ENCODE results near the gene TMA7. TPM values are rescaled to one million over a fixed set of nuclear protein-coding genes. Genes with fewer than 3 reads are reported as not detected.

TMA7 gene
- total RNA-seq, 4 donors from 2014 or later = 94.8 to 195 (median 141) TPM

GRCh38 chr3:48492461-48493202, 52.6 kb downstream of the TMA7 start:
- no peaks in the 10 kb centered on the region for H3K9me3 ChIP-seq
- intact Hi-C loops (cut with DNase I; ENCODE audit: low total_unique reads) = no loop called here
- no peak overlapping the region for H3K4me3 ChIP-seq
- H3K27me3 ChIP-seq = no peaks in the 10 kb centered on the region
- H3K4me1 ChIP-seq = no peaks in the 10 kb centered on the region
- no peak overlapping the region for H3K27ac ChIP-seq
- no peak for TF ChIP-seq CTCF (IDR thresholded peaks at IDR 0.05)
- TF ChIP-seq POLR2A (IDR thresholded peaks at IDR 0.05) = no peak
- no peak for DNase-seq
- H3K36me3 ChIP-seq = no peaks in the 10 kb centered on the region

DNA sequence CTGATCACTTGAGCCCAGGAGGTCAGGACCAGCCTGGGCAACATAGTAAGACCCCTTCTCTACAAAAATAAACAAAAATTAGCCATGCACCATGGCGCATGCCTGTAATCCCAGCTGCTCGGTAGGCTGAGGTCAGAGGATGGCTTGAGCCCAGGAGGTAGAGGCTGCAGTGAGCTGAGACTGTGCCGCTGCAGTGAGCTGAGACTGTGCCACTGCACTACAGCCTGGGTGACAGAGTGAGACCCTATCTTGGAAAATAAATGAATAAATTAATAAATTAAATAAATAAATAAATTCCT, 53.1 kb downstream of the TMA7 start:
- no peaks in the 10 kb centered on the region for H3K9me3 ChIP-seq
- no peaks in the 10 kb centered on the region for H3K4me1 ChIP-seq
- no peak for TF ChIP-seq POLR2A (IDR thresholded peaks at IDR 0.05)
- no peak for TF ChIP-seq CTCF (IDR thresholded peaks at IDR 0.05)
- no peaks in the 10 kb centered on the region for H3K27me3 ChIP-seq
- H3K4me3 ChIP-seq = no peak overlapping the region
- no peak overlapping the region for H3K27ac ChIP-seq
- DNase-seq = no peak
- intact Hi-C loops (cut with DNase I; ENCODE audit: low total_unique reads) = no loop called here
- H3K36me3 ChIP-seq = no peaks in the 10 kb centered on the region

Other genes with a start within 250 kb of the TMA7 start
- 1 to 10 TPM in 1 of 4 donors, not detected in 3; 3.1 TPM for gene CAMP, start 216.8 kb upstream of the TMA7 start, total RNA-seq
- gene ZNF589, start 199.2 kb upstream of the TMA7 start, total RNA-seq = 10 to 100 TPM in 2 of 4 donors, 1 to 10 TPM in 2; 1.8 to 19.3 (median 10.9) TPM
- gene NME6, start 138.9 kb upstream of the TMA7 start, total RNA-seq = 10 to 100 TPM; 14.3 to 30.8 (median 26.2) TPM
- gene SPINK8, start 106.6 kb upstream of the TMA7 start, total RNA-seq = not detected
- gene FBXW12, start 68.0 kb upstream of the TMA7 start, total RNA-seq = under 1 TPM in 2 of 4 donors, not detected in 2; 0.37 to 0.55 TPM
- 100 to 1,000 TPM in 1 of 4 donors, 10 to 100 TPM in 3; 23.5 to 133 (median 60.9) TPM for gene PLXNB1, start 10.2 kb upstream of the TMA7 start, total RNA-seq
- gene CCDC51, start 138 bp upstream of the TMA7 start, total RNA-seq = 10 to 100 TPM in 2 of 4 donors, 1 to 10 TPM in 2; 2.6 to 11.1 (median 7.8) TPM
- 10 to 100 TPM in 1 of 4 donors, 1 to 10 TPM in 3; 5.3 to 11.5 (median 7.5) TPM for gene ATRIP, start 6.5 kb downstream of the TMA7 start, total RNA-seq
- gene SHISA5, start 63.9 kb downstream of the TMA7 start, total RNA-seq = 100 to 1,000 TPM in 1 of 4 donors, 10 to 100 TPM in 3; 52.4 to 210 (median 72.8) TPM
- 10 to 100 TPM in 2 of 4 donors, 1 to 10 TPM in 2; 3.2 to 11.5 (median 10.1) TPM for gene PFKFB4, start 116.5 kb downstream of the TMA7 start, total RNA-seq
- under 1 TPM in 1 of 4 donors, not detected in 3; 0.49 TPM for gene UCN2, start 123.5 kb downstream of the TMA7 start, total RNA-seq
- gene COL7A1, start 155.1 kb downstream of the TMA7 start, total RNA-seq = 10 to 100 TPM in 3 of 4 donors, under 1 TPM in 1; 0.88 to 21.6 (median 19.1) TPM
- 100 to 1,000 TPM in 3 of 4 donors, 10 to 100 TPM in 1; 54.4 to 409 (median 155) TPM for gene UQCRC1, start 169.4 kb downstream of the TMA7 start, total RNA-seq
- not detected for gene TMEM89, start 181.5 kb downstream of the TMA7 start, total RNA-seq
- gene SLC26A6, start 195.2 kb downstream of the TMA7 start, total RNA-seq = 10 to 100 TPM in 3 of 4 donors, under 1 TPM in 1; 0.59 to 98.1 (median 15.2) TPM
- 1 to 10 TPM in 2 of 4 donors, under 1 TPM in 1, not detected in 1; under 0.01 to 3.4 (median 1.3) TPM for gene CELSR3, start 222.6 kb downstream of the TMA7 start, total RNA-seq
- gene NCKIPSD, start 245.7 kb downstream of the TMA7 start, total RNA-seq = 10 to 100 TPM; 11.0 to 48.9 (median 25.6) TPM

Data from uterus (tissue), 4 donors.